H1 (cell line): ENCODE data around the gene SMAP1. TPM values are rescaled to one million over a fixed set of nuclear protein-coding genes. Genes with fewer than 3 reads are reported as not detected.

ENCODE experiments used
- CTCF ChIA-PET: fragments of 300-600 bp; sonication (Branson Sonifier 250); formaldehyde crosslinking; loops from one replicate; lab custom pipeline; 2021; ENCODE audit not compliant: partially characterized antibody; lab: Charles Lee
- POLR2A ChIA-PET: fragments of 300-600 bp; sonication (Branson Sonifier 250); formaldehyde crosslinking; loops from one replicate; lab custom pipeline; 2021; ENCODE audit warnings: inconsistent platforms; ENCODE audit not compliant: partially characterized antibody; lab: Charles Lee
- DNase-seq, 2 experiments: peaks; one replicate each; pipeline versions ENCODE4 v3.0.0 to v3.0.0-alpha.2; 2010 to 2022; ENCODE audit warnings: low spot score in 2 of 2, low read depth in 1 of 2, mixed read lengths in 1 of 2
- FAIRE-seq: peaks from 2 replicates; lab custom pipeline; 2011; peaks lifted over from hg19 to GRCh38; lab: Jason Lieb, UNC
- H2AFZ ChIP-seq: 2 replicates; pipeline ENCODE4 v1.8.1; 2012; ENCODE audit warnings: low read length, inconsistent platforms
- H2AK5ac ChIP-seq: 2 replicates; pipeline ENCODE4 v1.6.1; 2013; ENCODE audit warnings: low read depth, low read length
- H2BK120ac ChIP-seq: replicated peaks from 2 replicates; pipeline ENCODE3; 2013; ENCODE audit warnings: low read depth, low read length, inconsistent platforms
- H2BK12ac ChIP-seq: 2 replicates; pipeline ENCODE4 v1.6.1; 2013; ENCODE audit warnings: low read depth, low read length
- H2BK15ac ChIP-seq: 2 replicates; pipeline ENCODE4 v1.6.1; 2013; ENCODE audit warnings: low read length
- H2BK20ac ChIP-seq: 2 replicates; pipeline ENCODE4 v1.6.1; 2013; ENCODE audit warnings: low read length
- H2BK5ac ChIP-seq: 2 replicates; pipeline ENCODE4 v1.6.1; 2013; ENCODE audit warnings: low read depth, low read length
- H3K14ac ChIP-seq: 2 replicates; pipeline ENCODE4 v1.6.1; 2013; ENCODE audit warnings: inconsistent platforms; ENCODE audit not compliant: insufficient read length
- H3K18ac ChIP-seq: 2 replicates; pipeline ENCODE4 v1.6.1; 2013; ENCODE audit warnings: low read length; ENCODE audit errors: extremely low read depth
- H3K23ac ChIP-seq: 2 replicates; pipeline ENCODE4 v1.6.1; 2013; ENCODE audit warnings: inconsistent platforms; ENCODE audit not compliant: insufficient read length
- H3K23me2 ChIP-seq: 2 replicates; pipeline ENCODE4 v1.6.1; 2013; ENCODE audit warnings: low read depth, low read length
- H3K27ac ChIP-seq: 2 replicates; pipeline ENCODE4 v1.6.1; 2011; ENCODE audit warnings: low read depth, low read length, inconsistent platforms
- H3K27me3 ChIP-seq, 4 experiments: replicated peaks in 1 of 4; 1 replicate in 1 of 4; 2 replicates in 3 of 4; pipeline versions ENCODE4 v1.6.1 to v1.8.1; 2011 to 2013; ENCODE audit warnings: low read length in 3 of 4, mild to moderate bottlenecking in 3 of 4, inconsistent platforms in 2 of 4, mixed read lengths in 2 of 4, moderate library complexity in 1 of 4; ENCODE audit not compliant: control insufficient read depth in 3 of 4, insufficient read depth in 3 of 4; ENCODE audit errors: extremely low read depth in 1 of 4
- H3K36me3 ChIP-seq, 4 experiments: 2 replicates each; pipeline versions ENCODE4 v1.6.1 to v1.8.1; 2011 to 2013; ENCODE audit warnings: mild to moderate bottlenecking in 4 of 4, low read length in 3 of 4, moderate library complexity in 2 of 4, control low read depth in 1 of 4, inconsistent platforms in 1 of 4; ENCODE audit not compliant: insufficient read depth in 4 of 4, control insufficient read depth in 2 of 4
- H3K4ac ChIP-seq: replicated peaks from 2 replicates; pipeline ENCODE3; 2013; ENCODE audit warnings: low read length, low read depth, mixed read lengths, inconsistent platforms; ENCODE audit not compliant: insufficient read length
- H3K4me1 ChIP-seq, 4 experiments: replicated peaks in 1 of 4; 1 replicate in 1 of 4; 2 replicates in 3 of 4; pipeline versions ENCODE4 v1.6.1 to v1.8.1; 2011 to 2013; ENCODE audit warnings: low read length in 3 of 4, inconsistent platforms in 2 of 4, mixed read lengths in 1 of 4; ENCODE audit not compliant: insufficient read depth in 4 of 4, control insufficient read depth in 3 of 4
- H3K4me2 ChIP-seq, 2 experiments: 2 replicates each; pipeline versions ENCODE4 v1.6.1 to v1.8.1; 2011 to 2013; ENCODE audit warnings: low read depth in 2 of 2, low read length in 2 of 2, control low read depth in 1 of 2, inconsistent platforms in 1 of 2, mild to moderate bottlenecking in 1 of 2; ENCODE audit not compliant: insufficient read depth in 1 of 2
- H3K4me3 ChIP-seq, 4 experiments: fragments of 200-600, 300-600 bp in 1 of 4; sonication (generic), shearing (Covaris generic), sonication (Bioruptor Twin) in 1 of 4; 2 replicates each; pipeline versions ENCODE4 v1.5.1 to v1.8.1; 2011 to 2016; ENCODE audit warnings: low read length in 4 of 4, low read depth in 3 of 4, control low read depth in 2 of 4, inconsistent platforms in 2 of 4, mild to moderate bottlenecking in 2 of 4, mixed read lengths in 1 of 4, moderate library complexity in 1 of 4; ENCODE audit not compliant: insufficient read depth in 2 of 4; ENCODE audit errors: extremely low read depth in 1 of 4
- H3K56ac ChIP-seq: replicated peaks from 2 replicates; pipeline ENCODE3; 2013; ENCODE audit warnings: low read depth, mild to moderate bottlenecking, mixed read lengths, low read length, inconsistent platforms; ENCODE audit not compliant: insufficient read length
- H3K79me1 ChIP-seq: 2 replicates; pipeline ENCODE4 v1.6.1; 2013; ENCODE audit warnings: low read depth, low read length, control low read depth
- H3K79me2 ChIP-seq, 2 experiments: 2 replicates each; pipeline versions ENCODE4 v1.6.1 to v1.8.1; 2012 to 2013; ENCODE audit warnings: low read length in 2 of 2, mild to moderate bottlenecking in 2 of 2, inconsistent platforms in 1 of 2; ENCODE audit not compliant: insufficient read depth in 2 of 2, control insufficient read depth in 1 of 2
- H3K9ac ChIP-seq, 4 experiments: replicated peaks in 1 of 4; 1 replicate in 1 of 4; 2 replicates in 3 of 4; pipeline versions ENCODE4 v1.6.1 to v1.8.1; 2011 to 2013; ENCODE audit warnings: low read depth in 3 of 4, low read length in 3 of 4, control low read depth in 2 of 4, mild to moderate bottlenecking in 2 of 4, moderate library complexity in 2 of 4, inconsistent platforms in 1 of 4; ENCODE audit errors: extremely low read depth in 1 of 4
- H3K9me3 ChIP-seq, 2 experiments: 2 replicates each; pipeline versions ENCODE4 v1.6.1 to v1.8.1; 2012 to 2013; ENCODE audit warnings: mild to moderate bottlenecking in 2 of 2, moderate library complexity in 2 of 2, control low read depth in 1 of 2, inconsistent platforms in 1 of 2, low read depth in 1 of 2, low read length in 1 of 2, mixed read lengths in 1 of 2; ENCODE audit not compliant: insufficient read depth in 2 of 2
- H4K20me1 ChIP-seq, 2 experiments: replicated peaks in 1 of 2; 2 replicates each; pipeline versions ENCODE3 to v1.8.1; 2011 to 2013; ENCODE audit warnings: inconsistent platforms in 2 of 2, low read length in 2 of 2, mild to moderate bottlenecking in 1 of 2; ENCODE audit not compliant: insufficient read depth in 2 of 2, control insufficient read depth in 1 of 2
- H4K5ac ChIP-seq: 2 replicates; pipeline ENCODE4 v1.6.1; 2013; ENCODE audit warnings: low read length, low read depth, mixed read lengths, inconsistent platforms; ENCODE audit not compliant: insufficient read length
- H4K8ac ChIP-seq: 2 replicates; pipeline ENCODE4 v1.8.0; 2013; ENCODE audit warnings: mild to moderate bottlenecking, moderate library complexity, low read length, inconsistent platforms; ENCODE audit not compliant: insufficient read depth; ENCODE audit errors: extremely low read depth
- H4K91ac ChIP-seq: replicated peaks from 2 replicates; pipeline ENCODE3; 2013; ENCODE audit warnings: low read length, mixed read lengths, inconsistent platforms; ENCODE audit not compliant: insufficient read length
- MAFK ChIP-seq: IDR thresholded peaks from 2 replicates; pipeline ENCODE4 v1.6.1; 2012; ENCODE audit warnings: low read depth, mild to moderate bottlenecking, improper control_type of control experiment, low read length
- SIN3A ChIP-seq, 2 experiments: IDR thresholded peaks in 1 of 2; conservative IDR thresholded peaks in 1 of 2; 2 replicates each; pipeline ENCODE4 v1.6.1; 2011 to 2012; ENCODE audit warnings: low read length in 2 of 2, improper control_type of control experiment in 1 of 2, low read depth in 1 of 2, mild to moderate bottlenecking in 1 of 2
- SUZ12 ChIP-seq: fragments of 200-600 bp; sonication (generic); IDR thresholded peaks from 2 replicates; pipeline ENCODE4 v1.6.1; 2012; ENCODE audit warnings: mild to moderate bottlenecking, inconsistent platforms, low read length, moderate library complexity, mixed read lengths
- TEAD4 ChIP-seq: IDR thresholded peaks from 2 replicates; pipeline ENCODE4 v1.6.1; 2012; ENCODE audit warnings: low read depth, low read length, inconsistent platforms, mixed read lengths
- WGBS, 2 experiments: shearing (Covaris generic) in 1 of 2; methylation state at CpG; one replicate each; pipeline versions ENCODE4 v1.1.6 to v1.1.7; 2013 to 2015; ENCODE audit warnings: low lambda C conversion rate in 2 of 2, mixed read lengths in 2 of 2, inconsistent platforms in 1 of 2, low coverage in 1 of 2, missing lambda C conversion rate in 1 of 2; ENCODE audit not compliant: insufficient replicate concordance in 2 of 2, insufficient coverage in 1 of 2, insufficient read length in 1 of 2; ENCODE audit errors: extremely low coverage in 1 of 2, missing lambda C conversion rate in 1 of 2; 5-methylcytosine and 5-hydroxymethylcytosine counted together
- polyA plus RNA-seq, 7 experiments: library from polyadenylated mRNA; depleted of rRNA in 3 of 7; stranded (reverse) in 5 of 7; unstranded in 2 of 7; fragments of >200 nt in 5 of 7; fragments of 200-250 nt in 2 of 7; gene quantifications; 1 replicate in 5 of 7; 2 replicates in 1 of 7; 4 replicates in 1 of 7; pipeline versions ENCODE4 v1.2.1 to v1.2.3, GENCODE V29; 2011 to 2013; ENCODE audit warnings: missing spikeins in 2 of 7, mixed read lengths in 2 of 7
- total RNA-seq: library from RNA; stranded (reverse); fragmentation: NEBNext Ultra II Directional; extraction: Animal tissue kit (Norgen Biotek cat#: 25700); gene quantifications from 2 replicates; pipeline ENCODE4 v1.2.1, GENCODE V29; 2021
- TF ChIP-seq, protein P1 (sequence below), 3 experiments: IDR thresholded peaks; 1 replicate in 2 of 3; 2 replicates in 1 of 3; pipeline versions ENCODE4 v1.5.1 to v1.6.1; 2011; ENCODE audit warnings: low read length in 3 of 3, mild to moderate bottlenecking in 3 of 3, inconsistent platforms in 2 of 3, low read depth in 1 of 3, moderate library complexity in 1 of 3; ENCODE audit not compliant: insufficient read depth in 1 of 3; ENCODE audit errors: control extremely low read depth in 1 of 3

The SMAP1 gene
- total and polyA plus RNA-seq, 2 of the 8 experiments (the other 6 are each of a cell fraction or from before 2014, with no cell fraction given), result 18.8 to 32.4 TPM

DNA sequence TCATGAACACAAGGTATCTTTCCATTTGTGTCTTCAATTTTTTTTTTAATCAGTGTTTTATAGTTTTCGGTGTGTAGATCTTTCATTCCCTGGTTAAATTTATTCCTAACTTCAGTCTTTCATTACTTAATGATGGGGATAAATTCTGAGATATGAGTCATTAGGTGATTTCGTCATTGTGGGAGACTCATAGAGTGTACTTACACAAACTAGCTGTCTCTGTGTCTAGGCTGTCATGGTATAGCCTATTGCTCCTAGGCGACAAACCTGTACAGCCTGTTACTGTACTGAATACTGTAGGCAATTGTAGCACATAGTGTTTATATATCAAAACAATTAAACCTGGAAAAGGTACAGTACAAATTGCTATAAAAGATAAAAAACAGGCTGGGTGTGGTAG, 42.1 kb downstream of the SMAP1 start:
- Histone ChIP-seq H2AFZ (no peak overlapping the region), H3K36me3 (no peaks in the 10 kb centered on the region), H4K5ac (no peak overlapping the region), H3K4me3 (no peak overlapping the region), H3K23me2 (no peaks in the 10 kb centered on the region), H2BK20ac (no peak overlapping the region), H3K4ac (no peak overlapping the region), H4K8ac (no peak overlapping the region), H3K56ac (no peak overlapping the region), H2BK12ac (no peak overlapping the region), H4K20me1 (no peaks in the 10 kb centered on the region), H3K4me2 (no peak overlapping the region), H2BK5ac (no peak overlapping the region), H3K9ac (no peak overlapping the region), H4K91ac (no peak overlapping the region), H3K27me3 (no peaks in the 10 kb centered on the region), H2AK5ac (no peak overlapping the region), H2BK15ac (no peak overlapping the region)
- DNase-seq, result no peak
- FAIRE-seq, result no peak
- CTCF ChIA-PET, result interaction anchor here (1.2 to 6.2 kb wide), 8 partner anchors 23 to 302 kb away, joined by 3 to 62 read pairs (median 4); partner anchors contain the start of gene B3GAT2
- TF ChIP-seq SIN3A (conservative IDR thresholded peaks at IDR 0.05 in 1 of 2, IDR thresholded peaks at IDR 0.05 in 1 of 2; ENCODE audit: low read depth in 1 of 2, low read length in 2 of 2), result no peak
- no peak for TF ChIP-seq SUZ12
- TF ChIP-seq, protein P1, sequence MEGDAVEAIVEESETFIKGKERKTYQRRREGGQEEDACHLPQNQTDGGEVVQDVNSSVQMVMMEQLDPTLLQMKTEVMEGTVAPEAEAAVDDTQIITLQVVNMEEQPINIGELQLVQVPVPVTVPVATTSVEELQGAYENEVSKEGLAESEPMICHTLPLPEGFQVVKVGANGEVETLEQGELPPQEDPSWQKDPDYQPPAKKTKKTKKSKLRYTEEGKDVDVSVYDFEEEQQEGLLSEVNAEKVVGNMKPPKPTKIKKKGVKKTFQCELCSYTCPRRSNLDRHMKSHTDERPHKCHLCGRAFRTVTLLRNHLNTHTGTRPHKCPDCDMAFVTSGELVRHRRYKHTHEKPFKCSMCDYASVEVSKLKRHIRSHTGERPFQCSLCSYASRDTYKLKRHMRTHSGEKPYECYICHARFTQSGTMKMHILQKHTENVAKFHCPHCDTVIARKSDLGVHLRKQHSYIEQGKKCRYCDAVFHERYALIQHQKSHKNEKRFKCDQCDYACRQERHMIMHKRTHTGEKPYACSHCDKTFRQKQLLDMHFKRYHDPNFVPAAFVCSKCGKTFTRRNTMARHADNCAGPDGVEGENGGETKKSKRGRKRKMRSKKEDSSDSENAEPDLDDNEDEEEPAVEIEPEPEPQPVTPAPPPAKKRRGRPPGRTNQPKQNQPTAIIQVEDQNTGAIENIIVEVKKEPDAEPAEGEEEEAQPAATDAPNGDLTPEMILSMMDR (IDR thresholded peaks at IDR 0.05; ENCODE audit: control extremely low read depth in 1 of 3, insufficient read depth in 1 of 3, low read depth in 1 of 3, low read length in 3 of 3), result no peak
- no peak for TF ChIP-seq TEAD4
- no peak for TF ChIP-seq MAFK
- TF ChIP-seq, all 59 proteins: peak for 0
- Histone ChIP-seq H2BK120ac (no peak overlapping the region), H3K4me1 (peaks cover 0 to 6% (median 0%) of the 10 kb centered on the region in 4 experiments; a peak in 1 of 7 replicates), H3K79me2 (peaks cover 0 to 32% of the 10 kb centered on the region in 2 experiments; a peak in 3 of 4 replicates), H3K79me1 (no peaks in the 10 kb centered on the region), H3K23ac (no peak overlapping the region), H3K14ac (no peak overlapping the region), H3K18ac (no peak overlapping the region), H3K27ac (no peak overlapping the region), H3K9me3 (peaks cover 2 to 3% of the 10 kb centered on the region in 2 experiments; a peak in 3 of 4 replicates)
- WGBS, 2 experiments, result 92% methylated on average over 3 of the region's 3 CpGs; no CpG with 5 or more reads in 1 of the 2 experiments
- POLR2A ChIA-PET, result interaction anchor here (0.6 kb wide), 1 partner anchor 1739 kb away, joined by 3 read pairs; no protein-coding TSS in a partner anchor
